Lung (tissue), 12 donors: ENCODE measurements around the gene MUSTN1. TPM values are rescaled to one million over a fixed set of nuclear protein-coding genes. Genes with fewer than 3 reads are reported as not detected.

ENCODE experiments used
- ATAC-seq: fragments of 200-7000 bp; cut with Tn5 transposase; one replicate; pipeline ENCODE4 v1.9.1; 2020; ENCODE audit warnings: moderate number of reproducible peaks; ENCODE audit not compliant: insufficient read depth, low FRiP score
- DNase-seq, 3 donors: peaks; one replicate each; pipeline ENCODE4 v3.0.0-alpha.2; 2013 to 2017
- H3K27ac ChIP-seq, 2 donors: one replicate each; pipeline ENCODE4 v1.5.1; 2013; ENCODE audit warnings: mild to moderate bottlenecking in 2 of 2, moderate library complexity in 2 of 2, control low read depth in 1 of 2, inconsistent platforms in 1 of 2, low read depth in 1 of 2, low read length in 1 of 2
- H3K27me3 ChIP-seq, 3 donors: one replicate each; pipeline ENCODE4 v1.5.1; 2013; ENCODE audit warnings: low read length in 2 of 3; ENCODE audit not compliant: control insufficient read depth in 3 of 3, insufficient read depth in 3 of 3
- H3K36me3 ChIP-seq, 4 donors: one replicate each; pipeline ENCODE4 v1.5.1; 2013; ENCODE audit warnings: low read length in 4 of 4, mild to moderate bottlenecking in 1 of 4, moderate library complexity in 1 of 4; ENCODE audit not compliant: control insufficient read depth in 4 of 4, insufficient read depth in 4 of 4
- H3K4me1 ChIP-seq, 5 donors: one replicate each; pipeline ENCODE4 v1.5.1; 2013; ENCODE audit warnings: low read length in 5 of 5, mild to moderate bottlenecking in 2 of 5, moderate library complexity in 1 of 5; ENCODE audit not compliant: control insufficient read depth in 5 of 5, insufficient read depth in 5 of 5
- H3K4me3 ChIP-seq: one replicate; pipeline ENCODE4 v1.5.1; 2013; ENCODE audit warnings: mild to moderate bottlenecking, control low read depth, moderate library complexity
- H3K9ac ChIP-seq, 2 donors: one replicate each; pipeline ENCODE4 v1.5.1; 2013; ENCODE audit warnings: low read length in 2 of 2, control low read depth in 1 of 2; ENCODE audit not compliant: insufficient read depth in 1 of 2
- H3K9me3 ChIP-seq, 4 donors: one replicate each; pipeline ENCODE4 v1.5.1; 2013; ENCODE audit warnings: low read length in 3 of 4, mild to moderate bottlenecking in 1 of 4, moderate library complexity in 1 of 4; ENCODE audit not compliant: control insufficient read depth in 4 of 4, insufficient read depth in 3 of 4
- CTCF ChIP-seq: IDR thresholded peaks from 2 replicates; pipeline ENCODE4 v1.5.1; 2012; ENCODE audit warnings: mild to moderate bottlenecking; ENCODE audit errors: control extremely low read depth, extremely low read depth
- WGBS, 2 donors: extraction: QIAGEN DNeasy Blood & Tissue Kit; methylation state at CpG; one replicate each; pipeline ENCODE4 v1.1.7; 2013; 5-methylcytosine and 5-hydroxymethylcytosine counted together
- polyA plus RNA-seq, 2 donors: library from polyadenylated mRNA; stranded (reverse); fragments of 200-250 nt; gene quantifications; one replicate each; pipeline ENCODE4 v1.2.1, GENCODE V29; 2013
- total RNA-seq, 2 donors: library from RNA; depleted of rRNA in 1 of 2; stranded (reverse); fragments of >200 nt in 1 of 2; gene quantifications; one replicate each; pipeline ENCODE4 v1.2.1, GENCODE V29; 2014 to 2021
- donor health status: control.
- donor health status: control.
- donor health status: Bipolar disorder and iron deficiency.
- donor health status: healthy.
- donor health status: DM: yes; HTN: yes; CAD: no.

MUSTN1 gene
- total and polyA plus RNA-seq, 4 donors = 3.3 to 39.0 (median 7.8) TPM

GRCh38 chr3:52827866-52828376, 6.9 kb downstream of the MUSTN1 start:
- ATAC-seq (no peak), DNase-seq (no peak)
- Histone ChIP-seq H3K27me3 (no peaks in the 10 kb centered on the region), H3K36me3 (peaks cover 0 to 12% (median 1%) of the 10 kb centered on the region in 4 donors), H3K27ac (no peak overlapping the region), H3K4me1 (peaks cover 0 to 6% (median 0%) of the 10 kb centered on the region in 5 donors), H3K9ac (no peak overlapping the region), H3K4me3 (no peak overlapping the region), H3K9me3 (no peaks in the 10 kb centered on the region)
- 69 to 85% methylated on average over 10 of the region's 10 CpGs for WGBS, 2 donors
- TF ChIP-seq CTCF = no peak

- WGBS, 2 donors = 71 to 73% methylated on average over 9 of the region's 9 CpGs
- no peaks in the 10 kb centered on the region for H3K9me3 ChIP-seq
Measured at GRCh38 chr3:52827441-52827840, 7.4 kb downstream of the MUSTN1 start.

GRCh38 chr3:52824037-52824436, 10.8 kb downstream of the MUSTN1 start:
- 93 to 95% methylated on average over 10 of the region's 10 CpGs for WGBS, 2 donors
- no peak for ATAC-seq
- Histone ChIP-seq H3K27ac (no peak overlapping the region), H3K27me3 (no peaks in the 10 kb centered on the region), H3K4me1 (peaks cover 0 to 6% (median 0%) of the 10 kb centered on the region in 5 donors), H3K9me3 (no peaks in the 10 kb centered on the region), H3K4me3 (no peak overlapping the region), H3K9ac (no peak overlapping the region), H3K36me3 (peaks cover 0 to 12% (median 1%) of the 10 kb centered on the region in 4 donors)
- DNase-seq = no peak
- no peak for TF ChIP-seq CTCF

More at GRCh38 chr3:52827441-52827840, 7.4 kb downstream of the MUSTN1 start:
- Histone ChIP-seq H3K9ac (no peak overlapping the region), H3K27me3 (no peaks in the 10 kb centered on the region), H3K4me1 (peaks cover 0 to 6% (median 0%) of the 10 kb centered on the region in 5 donors), H3K36me3 (peaks cover 0 to 12% (median 1%) of the 10 kb centered on the region in 4 donors), H3K27ac (no peak overlapping the region), H3K4me3 (no peak overlapping the region)
- no peak for DNase-seq
- ATAC-seq = no peak
- no peak for TF ChIP-seq CTCF

- Histone ChIP-seq H3K36me3 (peaks cover 0 to 12% (median 1%) of the 10 kb centered on the region in 4 donors), H3K9me3 (no peaks in the 10 kb centered on the region), H3K9ac (no peak overlapping the region), H3K4me1 (no peaks in the 10 kb centered on the region), H3K27me3 (no peaks in the 10 kb centered on the region), H3K27ac (no peak overlapping the region), H3K4me3 (no peak overlapping the region)
- ATAC-seq = no peak
- 92 to 93% methylated on average over 5 of the region's 5 CpGs for WGBS, 2 donors
- DNase-seq = no peak
- TF ChIP-seq CTCF = no peak
Measured at GRCh38 chr3:52822363-52822762, 12.5 kb downstream of the MUSTN1 start.
